ENCODE data around the gene IL21R.

Gene IL21R

GRCh38 chr16:27401768-27402568 lies at the start of gene IL21R:
Gene IL21R (plus strand): TSS chr16:27402174. CDS start chr16:27430072, 27,898 bp downstream.
- no peak for DNase-seq

DNA sequence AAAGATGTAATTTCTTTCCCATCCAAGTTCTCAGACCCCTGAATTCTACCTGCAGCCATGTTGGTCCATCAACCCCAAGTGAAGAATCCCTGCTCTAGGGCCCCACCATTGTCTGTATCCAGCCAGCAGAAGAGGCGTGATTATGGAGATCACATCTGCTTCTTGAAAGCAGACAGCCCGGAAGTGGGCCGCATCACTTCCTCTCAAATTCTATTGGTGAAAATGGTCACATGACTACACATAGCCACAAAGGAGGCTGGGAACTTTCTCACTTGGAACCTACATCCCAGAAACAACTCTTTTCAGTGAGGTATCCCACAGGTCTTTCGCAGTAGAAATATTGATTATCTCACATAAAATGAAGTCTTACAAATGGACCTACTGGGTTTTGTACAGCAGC lies 48.1 kb upstream of the IL21R start:
- DNase-seq: no peak

DNA sequence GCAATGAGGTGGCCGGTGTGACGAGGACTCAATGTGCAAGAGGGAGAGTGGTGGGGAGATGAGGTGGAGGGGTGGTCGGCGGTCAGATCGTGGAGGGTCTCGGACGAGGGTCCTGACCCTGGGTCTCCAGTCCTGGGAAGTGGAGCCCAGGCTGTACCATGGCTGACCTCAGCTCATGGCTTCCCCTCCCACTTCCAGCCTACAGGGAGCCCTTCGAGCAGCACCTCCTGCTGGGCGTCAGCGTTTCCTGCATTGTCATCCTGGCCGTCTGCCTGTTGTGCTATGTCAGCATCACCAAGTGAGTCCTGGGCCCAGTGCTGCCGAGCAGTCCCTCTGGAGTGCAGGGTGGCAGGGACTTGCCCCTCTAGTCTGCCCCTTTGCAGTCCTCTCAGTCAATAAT lies 46.4 kb upstream of the IL21R start:
- no peak for DNase-seq

- DNase-seq: no peak
Measured at GRCh38 chr16:27356794-27357193, 45.2 kb upstream of the IL21R start.

GRCh38 chr16:27359051-27359450 lies 42.9 kb upstream of the IL21R start:
- DNase-seq: no peak

DNA sequence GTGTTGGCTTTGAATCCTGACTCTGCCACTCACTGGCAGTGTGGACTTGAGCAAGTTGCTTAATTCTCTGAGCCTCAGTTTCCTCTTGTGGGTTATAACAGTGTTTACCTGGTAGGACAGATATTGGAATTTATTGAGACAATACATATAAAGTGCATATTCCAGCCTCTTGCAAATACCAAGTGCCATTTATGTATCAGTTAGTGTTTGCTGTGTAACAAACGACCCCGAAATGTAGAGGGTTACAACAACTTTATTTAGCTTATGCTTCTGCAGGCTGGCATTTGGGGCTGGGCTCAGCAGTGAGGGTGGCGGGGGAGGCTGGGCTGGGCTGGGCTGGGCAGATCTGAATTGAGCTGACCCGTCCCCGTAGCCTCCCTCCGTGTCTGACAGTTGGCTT lies 42.4 kb upstream of the IL21R start:
- no peak for DNase-seq

DNA sequence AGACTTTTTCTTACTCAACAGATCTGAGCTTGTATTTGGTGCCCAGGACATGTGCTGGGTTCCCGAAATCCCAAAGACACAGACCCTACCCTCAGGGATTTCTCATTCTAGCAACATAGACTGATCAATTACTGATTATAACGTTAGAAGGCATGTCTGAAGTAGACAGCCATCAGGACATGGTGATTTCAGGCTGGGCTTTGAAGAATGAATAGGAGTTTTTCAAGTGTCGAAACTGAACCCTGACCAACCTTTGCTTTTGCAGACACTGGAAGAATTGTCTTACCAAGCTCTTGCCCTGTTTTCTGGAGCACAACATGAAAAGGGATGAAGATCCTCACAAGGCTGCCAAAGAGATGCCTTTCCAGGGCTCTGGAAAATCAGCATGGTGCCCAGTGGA lies 40.0 kb upstream of the IL21R start:
- no peak for DNase-seq

DNA sequence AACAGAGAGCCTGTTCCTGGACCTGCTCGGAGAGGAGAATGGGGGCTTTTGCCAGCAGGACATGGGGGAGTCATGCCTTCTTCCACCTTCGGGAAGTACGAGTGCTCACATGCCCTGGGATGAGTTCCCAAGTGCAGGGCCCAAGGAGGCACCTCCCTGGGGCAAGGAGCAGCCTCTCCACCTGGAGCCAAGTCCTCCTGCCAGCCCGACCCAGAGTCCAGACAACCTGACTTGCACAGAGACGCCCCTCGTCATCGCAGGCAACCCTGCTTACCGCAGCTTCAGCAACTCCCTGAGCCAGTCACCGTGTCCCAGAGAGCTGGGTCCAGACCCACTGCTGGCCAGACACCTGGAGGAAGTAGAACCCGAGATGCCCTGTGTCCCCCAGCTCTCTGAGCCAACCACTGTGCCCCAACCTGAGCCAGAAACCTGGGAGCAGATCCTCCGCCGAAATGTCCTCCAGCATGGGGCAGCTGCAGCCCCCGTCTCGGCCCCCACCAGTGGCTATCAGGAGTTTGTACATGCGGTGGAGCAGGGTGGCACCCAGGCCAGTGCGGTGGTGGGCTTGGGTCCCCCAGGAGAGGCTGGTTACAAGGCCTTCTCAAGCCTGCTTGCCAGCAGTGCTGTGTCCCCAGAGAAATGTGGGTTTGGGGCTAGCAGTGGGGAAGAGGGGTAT lies 39.3 kb upstream of the IL21R start:
- DNase-seq: no peak

GRCh38 chr16:27363246-27363632 lies 38.7 kb upstream of the IL21R start:
- no peak for DNase-seq

GRCh38 chr16:27363797-27364196 lies 38.2 kb upstream of the IL21R start:
- DNase-seq: no peak

DNA sequence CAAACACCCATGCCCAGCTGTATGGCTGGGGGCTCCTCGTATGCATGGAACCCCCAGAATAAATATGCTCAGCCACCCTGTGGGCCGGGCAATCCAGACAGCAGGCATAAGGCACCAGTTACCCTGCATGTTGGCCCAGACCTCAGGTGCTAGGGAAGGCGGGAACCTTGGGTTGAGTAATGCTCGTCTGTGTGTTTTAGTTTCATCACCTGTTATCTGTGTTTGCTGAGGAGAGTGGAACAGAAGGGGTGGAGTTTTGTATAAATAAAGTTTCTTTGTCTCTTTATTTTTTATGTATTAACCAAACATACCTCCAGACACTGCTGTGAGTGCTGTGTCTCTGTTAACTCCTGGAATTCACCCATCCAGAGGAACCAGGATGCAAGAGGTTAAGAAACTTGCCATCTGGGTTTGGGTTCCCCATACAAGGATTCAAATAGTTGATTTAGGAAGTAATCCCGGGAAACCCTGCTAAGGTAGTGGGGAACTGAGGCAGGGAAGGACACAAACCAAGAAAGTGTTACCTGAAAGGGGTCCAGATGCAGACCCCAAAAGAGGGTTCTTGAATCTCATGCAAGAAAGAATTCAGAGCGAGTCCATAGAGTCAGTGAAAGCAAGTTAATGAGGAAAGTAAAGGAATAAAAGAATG lies 37.4 kb upstream of the IL21R start:
- DNase-seq: no peak

DNA sequence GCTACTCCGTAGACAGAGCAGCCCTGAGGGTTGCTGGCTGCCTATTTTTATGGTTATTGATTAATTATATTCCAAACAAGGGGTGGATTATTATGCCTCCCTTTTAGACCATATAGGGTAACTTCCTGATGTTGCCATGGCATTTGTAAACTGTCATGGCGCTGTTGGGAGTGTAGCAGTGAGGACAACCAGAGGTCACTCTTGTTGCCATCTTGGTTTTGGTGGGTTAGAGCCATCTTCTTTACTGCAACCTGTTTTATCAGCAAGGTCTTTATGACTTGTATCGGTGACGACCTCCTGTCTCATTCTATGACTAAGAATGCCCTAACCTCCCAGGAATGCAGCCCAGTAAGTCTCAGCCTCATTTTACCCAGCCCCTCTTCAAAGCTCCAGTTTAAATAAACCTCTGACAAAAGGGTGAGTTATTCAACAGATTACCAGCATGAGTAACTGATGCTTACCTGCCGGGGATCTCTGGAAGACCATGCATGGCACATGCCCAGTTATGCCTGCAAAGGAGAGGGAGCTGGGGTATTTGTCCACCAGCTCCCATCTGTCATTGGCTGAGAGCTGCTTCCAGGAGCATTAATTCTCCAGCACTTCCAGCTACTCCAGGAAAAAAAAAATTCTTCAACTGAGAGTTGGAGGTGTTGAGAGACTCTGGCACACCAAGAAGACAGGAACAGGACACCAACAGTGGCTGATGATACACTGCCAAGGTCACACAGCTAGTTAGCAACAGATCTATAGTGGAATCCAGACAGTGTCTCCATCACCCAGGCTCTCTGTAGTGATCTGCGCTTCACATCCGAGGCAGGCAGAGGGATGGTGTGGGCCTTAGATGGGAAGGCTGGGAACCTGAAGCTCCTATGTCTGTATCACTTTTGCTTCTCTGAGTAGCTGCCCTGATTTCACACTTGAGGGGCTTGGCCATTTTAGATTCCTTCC lies 36.6 kb upstream of the IL21R start:
- no peak for DNase-seq

DNA sequence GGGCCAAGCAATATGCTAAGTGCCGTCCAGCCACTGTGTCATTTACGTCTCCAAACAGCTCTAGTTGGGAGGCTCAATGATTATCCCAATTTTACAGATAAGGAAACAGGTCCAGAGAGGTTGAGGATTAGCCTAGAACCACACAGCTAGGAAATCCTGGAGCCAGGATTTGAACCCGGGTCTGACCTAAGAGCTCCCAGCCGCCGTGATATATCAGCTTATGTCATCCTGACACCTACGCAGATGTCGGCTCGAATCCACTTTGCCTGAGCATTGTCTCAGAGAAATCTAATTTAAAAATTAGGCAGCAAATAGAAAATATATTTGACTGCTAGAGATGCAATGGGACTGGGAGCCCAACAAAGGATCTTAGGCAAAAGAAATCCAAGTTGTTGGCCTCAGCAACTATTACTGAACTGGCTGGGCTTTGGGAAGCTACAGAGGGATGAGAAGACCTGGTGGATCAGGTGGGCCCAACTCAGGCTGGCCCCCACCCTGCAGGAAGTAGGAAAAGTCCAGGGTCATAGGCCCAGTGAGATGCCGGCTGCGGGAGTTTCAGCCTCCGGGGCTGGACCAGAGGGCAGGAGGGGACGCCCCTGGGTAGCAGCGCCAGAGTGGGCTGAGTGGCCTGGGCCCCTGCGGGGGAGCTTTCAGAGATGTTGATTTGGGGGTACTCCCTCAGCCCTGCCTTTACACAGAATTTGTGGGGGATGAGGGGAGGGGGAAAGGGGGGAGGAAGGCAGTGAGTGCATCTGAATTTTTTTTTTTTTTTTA lies 35.1 kb upstream of the IL21R start:
- no peak for DNase-seq

DNA sequence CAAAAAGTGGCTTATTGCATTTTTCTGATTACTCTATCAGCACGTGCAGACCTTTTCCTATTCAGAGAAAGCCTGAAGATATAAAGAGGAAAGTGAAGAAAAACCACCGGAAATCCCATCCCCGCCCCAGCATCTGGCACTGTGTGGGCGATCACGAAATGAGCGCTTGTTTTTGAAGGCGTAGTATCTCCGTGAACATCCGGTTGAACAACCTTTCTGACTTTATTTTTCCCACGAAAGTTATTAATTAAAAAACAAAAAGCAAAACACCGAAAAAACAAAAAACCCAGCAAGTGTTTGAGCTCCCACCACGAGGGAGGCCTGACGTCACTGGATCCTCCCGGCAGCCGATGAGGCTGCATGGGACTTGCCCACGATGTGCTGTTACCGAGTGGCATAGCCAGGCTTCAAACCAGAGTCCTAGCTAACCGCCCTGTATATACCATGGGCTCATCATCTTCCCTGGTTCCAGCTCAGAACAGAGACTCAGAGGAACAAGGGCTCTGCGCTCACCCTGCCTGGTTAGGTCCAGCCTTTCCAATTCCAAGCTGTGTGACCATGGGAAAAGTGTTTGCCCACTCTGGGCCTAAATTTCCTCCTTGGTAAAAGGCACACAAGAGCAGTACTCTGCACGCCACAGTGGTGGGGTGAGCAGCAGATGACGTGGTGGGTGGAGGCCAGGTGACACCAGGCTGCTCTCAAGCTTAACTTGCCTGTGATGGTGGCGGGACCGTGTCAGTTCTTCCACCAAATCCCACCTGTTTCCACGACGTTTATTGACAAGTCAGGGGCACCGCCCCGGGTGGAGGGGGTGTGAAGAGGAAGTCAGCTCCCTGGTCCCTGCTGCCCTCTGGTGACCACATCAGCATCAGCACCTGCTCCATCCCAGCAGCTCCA lies 34.3 kb upstream of the IL21R start:
- no peak for DNase-seq

- DNase-seq: no peak
Measured at GRCh38 chr16:27368358-27368722, 33.6 kb upstream of the IL21R start.

DNA sequence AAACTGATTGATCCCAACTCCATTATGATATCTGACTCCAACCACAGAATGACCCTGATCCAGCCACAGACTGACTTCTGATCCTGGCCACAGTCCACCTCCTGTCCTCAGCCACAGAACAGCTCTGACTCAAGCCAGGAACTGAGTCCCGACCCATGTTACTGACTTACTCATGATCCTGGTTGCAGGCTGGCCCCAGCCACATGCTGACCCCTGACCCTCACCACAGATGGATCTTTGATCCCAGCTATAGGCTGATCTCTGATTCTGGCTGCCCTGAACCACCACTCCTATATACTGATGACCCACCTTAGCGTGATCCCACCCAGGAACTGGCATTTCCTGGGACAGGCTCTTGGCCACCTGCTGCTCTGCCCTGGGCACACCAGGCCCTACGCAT lies 32.2 kb upstream of the IL21R start:
- DNase-seq: no peak

GRCh38 chr16:27370318-27370717 lies 31.7 kb upstream of the IL21R start:
- no peak for DNase-seq

DNA sequence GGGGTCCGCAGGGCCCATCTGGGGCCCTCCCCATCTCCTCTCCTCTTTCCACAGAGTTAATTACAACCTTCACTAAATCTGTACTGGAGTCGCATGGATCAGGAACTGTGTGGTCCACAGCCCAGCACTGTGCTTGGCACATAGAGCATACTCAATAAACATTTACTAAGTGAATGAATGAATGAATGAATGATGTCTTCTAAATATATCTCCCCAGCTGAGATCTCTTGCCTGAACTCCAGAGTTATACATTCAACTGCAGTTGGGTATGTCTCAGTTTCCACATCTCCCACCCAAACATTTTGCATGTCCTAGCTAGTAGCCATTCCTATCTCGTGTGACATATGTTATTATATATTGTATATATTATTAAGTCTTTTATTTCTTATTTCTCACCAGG lies 28.7 kb upstream of the IL21R start:
- no peak for DNase-seq

DNA sequence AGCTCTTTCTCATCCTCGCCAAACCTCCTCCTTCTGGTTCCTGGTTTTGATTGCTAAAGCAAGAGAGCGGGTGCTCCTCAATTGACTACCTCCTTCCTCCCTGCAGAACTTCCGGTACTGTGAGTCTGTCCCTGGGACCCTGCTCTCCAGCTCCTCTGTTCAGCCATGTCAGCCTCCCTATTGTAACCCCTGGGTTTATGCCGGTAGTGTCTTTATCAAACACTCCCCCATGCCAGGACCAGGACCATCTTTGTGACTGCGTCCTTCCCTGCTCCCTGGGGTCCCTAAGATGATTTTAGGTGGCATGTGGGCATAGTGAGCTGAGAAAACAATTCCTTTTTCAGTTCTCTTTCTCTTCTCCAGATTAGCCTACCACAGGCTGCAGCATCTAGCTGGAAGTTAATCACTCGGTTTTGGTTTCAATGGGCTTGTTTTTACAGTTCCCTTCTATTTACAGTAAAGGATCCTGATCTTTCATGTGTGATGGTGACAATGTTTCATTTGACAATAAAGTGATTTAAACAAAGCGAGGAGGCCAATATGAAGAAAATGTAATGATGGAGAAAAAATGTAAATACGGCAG lies 27.7 kb upstream of the IL21R start:
- no peak for DNase-seq

- peak; percentile 76 for DNase-seq
Measured at GRCh38 chr16:27374804-27375425, 27.1 kb upstream of the IL21R start.
